GM18870 (cell line): ENCODE results near the gene EPHB1.
"Not testable (repeated sequence)": the region's sequence is repeated elsewhere in the genome, so short reads cannot be mapped to it uniquely, and the experiment has no call there.

Source experiments
- ATAC-seq: cut with Tn5 transposase; IDR thresholded peaks from one replicate; pipeline ENCODE4 v1.9.1; 2021; ENCODE audit warnings: moderate library complexity; ENCODE audit not compliant: unreplicated experiment

The EPHB1 gene

DNA sequence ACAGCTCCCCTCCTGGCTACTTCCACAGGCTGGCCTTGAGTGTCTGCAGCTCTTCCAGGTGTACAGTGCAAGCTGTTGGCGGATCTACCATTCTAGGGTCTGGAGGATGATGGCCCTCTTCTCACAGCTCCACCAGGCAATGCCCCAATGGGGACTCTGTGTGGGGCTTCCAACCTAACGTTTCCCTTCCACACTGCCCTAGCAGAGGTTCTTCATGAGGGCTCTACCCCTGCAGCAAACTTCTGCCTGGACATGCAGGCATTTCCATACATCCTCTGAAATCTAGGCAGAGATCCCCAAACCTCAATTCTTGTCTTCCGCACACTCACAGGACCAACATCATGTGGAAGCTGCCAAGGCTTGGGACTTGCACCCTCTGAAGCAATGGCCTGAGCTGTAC lies 438.4 kb downstream of the EPHB1 start:
- ATAC-seq = not testable (repeated sequence)

DNA sequence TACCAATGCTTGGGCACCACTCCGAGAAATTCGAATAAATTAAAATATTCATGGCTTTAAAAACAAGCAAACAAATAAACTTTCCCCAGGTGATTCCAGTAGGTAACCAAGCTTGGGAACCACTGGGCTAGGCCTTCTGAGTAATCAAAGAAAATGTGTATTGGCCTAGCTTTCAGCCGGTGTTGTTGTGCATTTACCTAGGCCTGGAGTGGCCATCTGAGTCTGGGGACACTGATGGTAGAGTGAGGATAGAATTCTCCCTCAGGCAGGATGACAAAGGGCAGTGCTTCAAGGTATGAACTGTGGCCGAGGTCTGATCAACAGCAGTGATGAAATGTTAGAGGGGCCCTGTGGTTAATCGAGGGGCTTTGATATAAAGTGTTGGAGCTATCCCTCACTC lies 440.5 kb downstream of the EPHB1 start:
- ATAC-seq = no peak

DNA sequence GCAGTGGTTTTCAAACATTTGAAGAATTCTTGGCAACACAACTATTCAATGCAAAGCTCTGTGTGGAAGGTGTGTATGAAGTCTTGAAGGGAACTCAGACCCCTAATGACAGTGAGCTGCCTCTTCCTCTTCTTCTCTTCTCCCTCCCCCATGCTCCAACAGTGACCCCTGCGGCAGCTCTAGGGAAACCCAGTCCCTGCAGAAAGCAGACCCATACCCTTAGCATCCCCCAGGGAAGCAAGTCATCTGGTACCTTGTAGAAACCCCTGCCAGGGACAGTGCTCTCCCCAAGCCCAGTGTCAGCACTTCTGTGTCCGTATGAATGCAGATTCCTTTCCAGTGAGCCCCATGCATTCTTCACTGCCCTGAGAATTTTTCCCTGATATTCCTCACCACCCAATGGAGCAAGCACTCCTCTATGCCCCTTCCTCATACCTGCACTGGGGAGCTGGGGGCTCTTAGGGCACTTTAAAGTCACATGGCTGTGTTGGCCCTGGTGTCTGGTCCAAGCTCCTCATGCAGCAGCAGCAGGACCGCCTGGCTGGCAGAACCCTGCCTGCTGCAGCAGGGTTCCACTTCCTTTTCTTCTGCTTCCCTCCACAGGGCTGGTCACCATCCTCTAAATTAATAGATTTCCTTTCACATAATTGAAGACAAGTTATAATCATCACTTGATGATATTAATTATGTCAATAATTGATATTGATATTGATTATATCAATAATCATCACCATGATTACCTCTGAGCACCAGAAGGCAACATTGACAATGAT lies 442.5 kb downstream of the EPHB1 start:
- no peak for ATAC-seq

DNA sequence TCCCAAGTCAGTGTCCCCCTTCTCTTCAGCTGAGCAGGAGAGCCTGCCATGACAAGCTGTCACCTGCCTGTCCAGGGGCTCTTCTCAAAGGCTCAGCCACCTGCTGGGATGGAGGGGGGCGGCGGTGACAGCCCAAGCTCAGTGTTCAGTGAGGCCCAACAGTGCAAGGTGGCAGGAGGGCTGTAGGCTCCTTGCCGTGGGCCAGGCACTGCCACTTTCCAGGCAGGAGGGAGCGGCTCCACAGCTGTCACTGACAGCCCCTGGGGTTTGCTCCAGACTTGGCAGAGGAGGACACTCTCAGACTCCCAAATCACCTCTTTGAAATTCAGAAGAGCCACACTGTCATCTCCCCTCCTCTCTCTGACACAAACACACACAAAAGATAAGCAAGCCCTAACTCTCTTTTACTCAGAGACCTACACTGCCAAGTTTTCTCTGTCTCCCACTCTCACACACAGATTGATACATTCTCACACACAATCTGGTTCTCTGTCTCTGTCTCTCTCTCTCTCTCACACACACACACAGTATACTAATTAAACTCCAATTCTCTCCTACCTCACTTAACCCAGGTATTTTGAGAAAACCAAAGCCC lies 443.3 kb downstream of the EPHB1 start:
- no peak for ATAC-seq

DNA sequence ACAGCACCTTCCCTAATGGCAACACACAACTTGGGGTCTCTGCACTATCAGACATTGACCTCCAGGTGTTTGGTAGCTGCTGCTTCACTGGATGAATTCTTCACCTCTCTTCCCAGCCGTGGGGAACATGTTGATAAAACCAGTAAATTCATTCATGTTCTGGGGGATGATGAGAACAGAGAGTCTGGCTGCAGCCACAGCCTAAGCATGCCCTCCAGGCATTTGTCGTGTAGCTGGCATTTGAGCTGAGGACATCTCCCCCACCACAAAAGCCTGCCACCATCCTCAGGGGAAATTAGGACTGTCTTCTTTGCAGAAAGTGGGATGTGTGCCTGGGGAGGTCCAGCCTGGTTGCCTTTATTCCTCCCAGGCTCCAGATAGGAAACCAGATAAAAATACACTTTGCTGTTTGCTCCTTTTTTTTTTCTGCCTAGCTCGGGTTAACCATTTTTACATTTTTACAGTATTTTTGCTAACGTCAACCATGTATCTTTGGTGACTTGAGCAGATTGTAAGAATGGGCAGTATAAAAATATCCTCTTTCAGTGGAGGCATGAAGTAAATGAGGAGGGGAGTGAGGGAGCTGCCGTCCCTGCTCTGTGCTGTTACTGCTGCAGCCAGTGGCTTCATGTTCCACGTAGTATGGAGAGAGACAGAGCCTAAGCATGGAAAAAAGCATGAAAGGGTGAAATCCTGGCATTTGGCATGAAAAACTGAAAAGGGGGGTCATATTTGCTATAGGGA lies 444.0 kb downstream of the EPHB1 start:
- no peak for ATAC-seq

DNA sequence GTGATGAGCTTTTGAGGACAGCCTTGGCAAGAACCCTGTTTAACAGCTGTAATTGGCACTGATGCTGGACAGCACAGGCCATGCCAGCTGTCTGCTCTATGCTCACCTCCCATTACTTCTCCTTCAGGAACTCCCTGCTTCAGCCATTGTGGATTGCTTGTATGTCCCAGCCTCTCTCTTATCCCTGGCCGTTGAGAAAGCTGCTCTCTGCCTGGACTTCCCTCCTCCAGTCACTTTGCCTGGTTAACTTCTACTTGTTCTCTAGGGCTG lies 444.5 kb downstream of the EPHB1 start:
- no peak for ATAC-seq

DNA sequence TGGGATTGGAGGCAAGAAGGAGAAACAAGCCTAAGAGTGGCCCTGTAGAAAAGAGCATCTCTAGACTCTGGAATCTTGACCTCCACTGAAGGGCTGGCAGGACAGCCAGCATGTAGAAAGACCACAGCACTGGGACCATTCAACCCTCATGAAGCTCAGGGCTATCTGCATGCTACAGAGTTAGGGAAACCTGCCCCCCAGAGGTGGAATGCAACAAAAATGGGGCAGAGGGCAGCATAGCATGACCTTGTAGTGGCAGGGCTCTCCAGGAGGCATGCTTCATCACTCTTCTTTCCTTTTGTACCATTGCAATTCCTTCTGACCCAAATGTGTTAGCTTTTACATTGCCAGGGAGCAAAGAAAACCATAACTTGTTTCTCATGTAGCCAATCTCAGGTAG lies 445.4 kb downstream of the EPHB1 start:
- ATAC-seq = no peak

DNA sequence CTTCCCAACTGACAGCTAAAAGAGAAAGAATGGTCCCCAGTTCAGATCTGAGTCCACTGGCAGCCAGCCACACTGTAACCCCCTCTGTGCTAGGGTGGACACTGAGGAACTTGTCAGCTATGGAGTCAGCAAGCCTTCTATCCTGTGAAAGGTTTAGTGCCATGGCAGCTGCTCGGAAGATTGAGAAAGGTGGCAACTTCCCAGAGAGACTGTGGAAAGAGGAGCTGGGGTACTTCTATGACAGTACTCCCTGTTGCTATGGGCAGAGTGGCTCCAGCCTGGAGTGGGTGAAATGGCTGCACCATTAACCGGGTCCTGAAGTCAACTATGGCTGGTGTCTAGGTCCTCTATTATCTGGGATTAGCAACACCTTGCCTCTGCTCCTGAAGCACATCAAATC lies 447.2 kb downstream of the EPHB1 start:
- no peak for ATAC-seq

DNA sequence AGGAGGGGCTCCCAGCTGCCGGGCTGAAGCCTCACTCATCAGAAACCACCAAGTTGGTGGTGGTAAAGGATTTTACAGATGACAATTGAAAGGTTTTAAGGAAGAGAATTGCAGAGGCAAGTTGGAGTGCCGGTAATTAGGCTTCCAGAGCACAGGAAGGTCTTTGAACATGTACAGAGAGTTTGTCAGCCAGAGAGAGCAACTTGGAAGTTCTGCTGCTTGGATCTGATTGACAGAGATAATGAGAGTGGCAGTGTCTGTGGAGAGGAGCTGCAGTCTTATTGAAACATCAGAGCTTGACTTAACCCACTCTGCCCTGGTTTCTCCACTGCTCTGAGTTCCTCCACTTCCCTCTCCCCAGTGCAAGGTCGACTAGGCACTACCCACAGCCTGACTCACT lies 448.6 kb downstream of the EPHB1 start:
- ATAC-seq = no peak

DNA sequence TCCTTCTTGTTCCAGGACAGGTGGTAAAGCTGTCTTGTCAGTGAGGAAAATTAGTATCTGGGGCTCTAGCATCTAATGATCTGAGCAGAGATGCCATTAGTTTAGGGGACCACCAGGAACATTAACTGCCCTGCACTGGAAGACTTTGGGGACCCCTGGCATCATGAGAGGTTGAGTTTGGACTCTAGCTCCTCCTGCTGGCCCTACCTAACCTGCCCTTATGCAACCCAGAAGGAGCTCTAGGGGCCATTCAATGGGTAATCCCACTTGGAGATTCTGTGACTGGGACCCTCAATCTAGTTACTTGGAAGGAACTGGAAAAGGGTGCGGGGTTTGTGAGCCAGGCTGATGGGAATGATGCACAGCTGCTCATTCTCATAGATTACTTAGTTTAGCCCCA lies 451.0 kb downstream of the EPHB1 start:
- no peak for ATAC-seq

DNA sequence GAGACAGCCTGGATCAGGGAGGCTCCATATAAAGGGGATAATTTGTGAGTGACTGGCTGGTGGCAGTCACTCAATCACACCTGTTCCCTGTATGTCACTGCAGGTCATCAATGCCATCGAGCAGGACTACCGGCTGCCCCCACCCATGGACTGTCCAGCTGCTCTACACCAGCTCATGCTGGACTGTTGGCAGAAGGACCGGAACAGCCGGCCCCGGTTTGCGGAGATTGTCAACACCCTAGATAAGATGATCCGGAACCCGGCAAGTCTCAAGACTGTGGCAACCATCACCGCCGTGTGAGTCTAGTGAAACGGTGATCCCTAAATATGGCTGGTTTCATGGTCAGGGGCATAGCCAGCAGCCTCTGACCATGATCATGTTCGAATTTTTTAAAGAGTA lies 453.2 kb downstream of the EPHB1 start:
- no peak for ATAC-seq

DNA sequence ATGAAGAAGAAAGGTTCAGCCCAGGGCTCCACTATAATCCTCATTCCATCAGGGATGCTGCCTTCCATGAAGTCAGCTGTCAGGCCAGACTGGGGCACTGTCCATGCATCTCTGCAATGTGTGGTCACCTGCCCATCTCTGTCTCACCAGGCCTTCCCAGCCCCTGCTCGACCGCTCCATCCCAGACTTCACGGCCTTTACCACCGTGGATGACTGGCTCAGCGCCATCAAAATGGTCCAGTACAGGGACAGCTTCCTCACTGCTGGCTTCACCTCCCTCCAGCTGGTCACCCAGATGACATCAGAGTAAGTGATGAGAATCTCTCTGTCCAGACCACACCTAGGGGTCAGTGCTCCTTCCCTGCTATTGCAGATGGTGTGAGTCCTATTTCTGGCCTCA lies 454.1 kb downstream of the EPHB1 start:
- ATAC-seq = no peak

DNA sequence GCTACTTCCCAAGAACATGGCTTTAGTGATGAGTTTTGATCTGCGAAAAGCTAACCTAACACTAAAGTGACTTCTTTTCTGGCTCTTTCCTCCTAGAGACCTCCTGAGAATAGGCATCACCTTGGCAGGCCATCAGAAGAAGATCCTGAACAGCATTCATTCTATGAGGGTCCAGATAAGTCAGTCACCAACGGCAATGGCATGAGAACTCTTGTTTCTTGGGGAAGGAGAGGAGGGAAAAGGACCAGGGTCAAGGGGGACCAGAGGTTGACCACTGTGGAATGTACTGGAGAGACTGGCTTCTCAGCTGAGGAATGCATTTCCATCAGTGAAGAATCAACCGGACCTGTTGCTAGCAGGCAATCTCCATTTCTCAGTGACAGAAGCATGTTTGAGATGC lies 463.9 kb downstream of the EPHB1 start:
- no peak for ATAC-seq

DNA sequence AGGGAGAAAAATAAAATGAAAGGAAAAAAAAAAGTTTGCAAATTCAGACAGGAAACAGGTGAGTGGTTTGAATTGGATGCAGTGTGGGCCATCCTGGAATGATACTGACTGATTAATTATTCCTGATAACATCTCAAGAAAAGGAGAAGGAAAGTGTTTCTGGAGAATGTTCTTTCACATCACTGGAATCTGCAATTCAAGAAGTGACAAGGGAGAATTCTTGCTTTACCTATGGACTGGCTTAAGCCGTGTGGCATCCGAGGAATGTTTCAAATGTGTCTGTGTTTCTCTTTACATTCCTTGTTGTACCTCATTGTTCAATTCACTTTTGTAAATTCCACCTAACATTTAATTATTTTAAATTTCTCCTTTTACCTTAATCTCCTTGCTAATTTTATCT lies 465.0 kb downstream of the EPHB1 start:
- ATAC-seq = no peak

DNA sequence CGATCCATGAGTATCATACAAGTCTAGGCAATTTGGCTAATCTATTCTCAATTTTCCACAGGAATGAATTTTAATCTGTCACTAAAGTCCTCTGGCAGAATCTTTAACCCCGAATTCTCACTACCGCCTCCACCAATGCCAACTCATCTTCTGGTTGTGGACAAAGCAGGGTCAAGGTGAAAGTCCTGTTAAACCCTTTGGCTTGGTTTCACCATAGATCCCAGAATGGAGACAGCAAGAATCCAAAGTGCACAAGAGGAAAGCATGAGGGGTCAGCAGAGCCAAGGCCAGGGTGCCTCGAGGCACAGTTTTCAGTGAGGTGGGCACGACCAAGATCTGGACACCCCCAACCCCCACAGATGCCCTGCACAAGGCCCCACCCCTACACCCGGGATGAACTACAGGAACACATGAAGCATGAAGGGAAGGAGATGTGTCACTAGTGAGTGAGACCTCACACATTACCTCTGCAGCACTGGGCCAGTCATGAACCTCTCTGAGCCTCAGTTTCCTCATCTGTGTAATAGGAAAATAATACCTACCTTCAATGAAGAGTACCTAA lies 466.2 kb downstream of the EPHB1 start:
- ATAC-seq = no peak

DNA sequence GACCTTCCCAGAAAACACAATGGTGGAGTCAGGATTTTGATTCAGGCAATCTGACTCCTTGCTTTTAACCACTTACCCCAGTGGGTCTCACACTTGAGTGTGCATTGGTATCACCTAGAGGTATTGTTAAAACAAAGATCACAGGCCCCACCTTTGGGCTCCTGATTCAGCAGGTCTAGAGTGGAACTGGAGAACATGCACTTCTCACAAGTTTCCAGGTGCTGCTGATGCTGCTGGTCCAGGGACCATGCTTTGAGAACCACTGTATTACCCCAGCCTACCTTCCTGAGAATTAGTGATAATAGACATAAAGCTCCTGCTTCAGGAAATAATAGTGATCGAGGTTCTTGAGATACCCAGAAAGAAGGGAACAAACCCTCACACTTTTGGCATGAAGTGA lies 466.9 kb downstream of the EPHB1 start:
- ATAC-seq = no peak

DNA sequence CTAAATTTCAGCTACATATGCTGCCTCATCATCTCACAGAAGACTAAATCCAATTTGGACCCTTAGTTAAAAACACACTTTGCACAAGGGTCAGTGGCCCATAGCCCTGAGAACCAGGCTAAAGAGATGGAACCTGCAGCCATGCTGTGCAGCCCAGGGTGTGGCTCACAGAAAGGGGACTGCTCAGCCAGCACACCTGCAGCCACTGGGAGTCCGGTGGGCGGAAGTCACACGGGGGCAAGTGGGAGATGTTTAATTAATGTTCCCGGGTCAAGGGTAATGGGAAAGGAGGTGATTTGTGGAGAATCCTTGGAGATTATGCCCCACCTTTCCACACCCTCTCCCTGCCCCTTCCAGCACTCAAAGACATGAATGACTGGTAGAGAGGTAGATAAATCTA lies 467.4 kb downstream of the EPHB1 start:
- ATAC-seq = no peak

DNA sequence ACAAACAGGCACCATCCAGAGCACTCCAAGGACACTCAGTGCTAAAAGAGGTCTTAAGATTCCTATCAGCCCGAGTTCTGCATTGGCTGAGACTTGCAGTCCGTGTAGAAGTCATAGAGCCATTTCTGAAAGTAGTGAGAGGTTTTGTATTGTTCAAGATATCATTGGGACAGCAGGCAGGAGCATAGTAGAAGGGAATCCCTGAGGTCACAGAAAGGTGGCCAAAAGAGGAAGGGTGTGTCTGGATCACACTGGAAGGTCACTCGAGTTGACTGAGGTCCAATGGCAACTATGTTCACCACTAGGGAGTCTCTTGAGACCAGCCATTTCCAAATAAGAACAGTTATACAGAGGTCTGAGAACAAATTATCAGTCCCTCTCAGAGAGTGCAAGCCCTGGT lies 468.3 kb downstream of the EPHB1 start:
- no peak for ATAC-seq

DNA sequence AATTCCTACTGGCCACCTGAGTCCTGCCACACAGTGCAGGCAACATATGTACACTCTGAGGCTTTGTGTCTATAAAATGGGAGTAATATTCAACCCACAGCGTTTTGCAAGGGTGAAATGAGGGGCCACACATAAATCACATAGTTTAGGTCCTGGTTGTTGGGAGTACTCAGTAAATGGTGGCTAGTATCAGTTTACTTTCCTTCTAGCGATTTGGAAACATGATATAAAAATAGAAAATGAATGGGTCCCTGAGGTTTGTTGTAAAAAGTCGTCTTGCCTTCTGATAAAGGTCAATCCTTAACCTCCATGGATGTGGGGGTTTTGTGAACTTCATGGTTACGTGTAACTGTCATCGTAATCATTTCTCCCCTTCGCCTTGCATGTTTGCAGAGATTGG lies 472.4 kb downstream of the EPHB1 start:
- ATAC-seq = no peak

DNA sequence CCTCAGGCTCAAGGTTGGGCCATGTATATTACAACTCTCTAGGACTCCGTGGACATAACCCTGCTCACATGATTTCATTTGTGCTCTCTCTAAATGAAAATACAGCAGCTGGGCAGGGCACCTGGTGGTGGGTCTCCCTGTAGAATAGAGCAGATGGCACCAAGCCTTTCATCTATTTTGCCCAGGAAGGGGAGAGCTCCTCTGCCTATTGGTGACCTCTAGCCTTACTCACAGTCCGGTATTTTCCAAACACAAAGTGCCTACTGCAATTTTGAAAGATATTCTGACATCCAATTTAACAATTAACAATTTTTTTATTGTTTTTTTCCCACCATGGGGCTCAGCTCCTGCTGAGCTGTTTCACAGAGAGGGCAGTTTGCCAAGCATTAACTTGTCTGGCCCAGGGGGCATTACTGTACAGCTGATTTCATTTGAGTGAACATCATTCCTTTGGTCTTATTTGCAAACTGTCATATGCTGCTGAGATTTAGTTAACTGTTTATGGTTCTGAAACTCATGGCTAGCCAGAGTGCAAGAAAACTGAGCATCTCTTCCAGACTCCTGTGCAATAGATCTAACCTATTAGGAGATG lies 474.0 kb downstream of the EPHB1 start:
- ATAC-seq = no peak

DNA sequence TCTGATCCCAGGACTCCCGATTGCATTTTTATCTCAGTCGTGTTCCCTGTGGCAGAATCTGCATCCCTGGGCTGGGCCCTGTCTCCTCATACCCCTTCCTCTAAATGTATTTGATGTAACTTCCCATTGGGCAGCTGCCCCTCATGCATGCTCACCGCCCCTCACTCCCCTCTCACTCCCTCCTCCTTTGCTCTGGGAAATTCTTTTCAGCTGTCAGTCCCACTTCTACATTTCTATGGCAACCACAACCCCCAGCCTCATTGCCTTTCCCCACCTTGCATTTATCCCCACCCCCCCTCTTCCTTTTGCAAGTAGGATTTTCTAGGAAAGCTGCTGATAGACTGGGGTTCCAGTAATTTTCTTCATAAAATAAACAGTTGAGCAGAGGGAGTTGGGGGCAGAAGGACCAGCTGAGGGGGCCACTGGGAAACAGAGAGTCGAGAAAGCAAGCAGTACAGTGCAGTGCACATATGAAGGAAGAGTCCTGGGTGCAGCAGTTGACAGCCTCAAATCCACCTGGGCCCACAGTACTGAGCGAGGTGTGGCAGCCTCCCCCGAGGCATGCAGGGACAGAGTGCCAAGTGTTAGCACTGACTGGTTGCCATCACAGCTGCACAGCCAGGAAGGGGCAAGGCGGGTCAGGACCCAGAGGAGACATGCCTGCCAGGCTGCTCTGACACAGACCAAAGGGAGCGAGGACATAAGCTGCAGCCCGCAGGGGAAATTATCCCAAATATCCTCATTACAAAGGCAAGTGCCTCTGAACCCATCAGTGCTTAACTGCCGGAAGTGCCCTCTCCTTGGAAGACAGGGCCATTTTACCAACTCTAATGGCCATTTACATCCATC lies 476.3 kb downstream of the EPHB1 start:
- ATAC-seq = no peak
